Dorsolateral prefrontal cortex (tissue), 118 donors: Measurements from ENCODE around the gene YPEL2. TPM values are rescaled to one million over a fixed set of nuclear protein-coding genes. Genes with fewer than 3 reads are reported as not detected.

Experiments used
- microRNA-seq, 43 experiments: library from miRNA; unstranded; fragments of <30 nt; microRNA quantifications; one replicate each; pipeline ENCODE4 v1.2.0, GENCODE V29; 2022
- total RNA-seq, 120 experiments: library from RNA; stranded (reverse); gene quantifications; one replicate each; pipeline versions ENCODE4 v1.2.3 to v1.2.4, GENCODE V29; 2022

YPEL2 gene
- total RNA-seq, 120 experiments from 2014 or later = 35.6 to 117 (median 58.9) TPM

Small RNA genes lying within 50 kb of the gene (microRNA-seq; reads per million reads assigned to microRNA genes)
- 0 to 9.1 (median 2.6) reads per million in 43 experiments for gene MIR4729

Other genes with a start within 250 kb of the YPEL2 start
- gene TRIM37, start 224.8 kb upstream of the YPEL2 start, total RNA-seq = 100 to 1,000 TPM in 83 of 120 experiments, 10 to 100 TPM in 37; 46.6 to 163 (median 113) TPM
- 10 to 100 TPM; 21.6 to 54.8 (median 36.4) TPM for gene SKA2, start 176.5 kb upstream of the YPEL2 start, total RNA-seq
- 1 to 10 TPM; 1.0 to 7.2 (median 2.9) TPM for gene PRR11, start 175.9 kb upstream of the YPEL2 start, total RNA-seq
- gene SMG8, start 121.6 kb upstream of the YPEL2 start, total RNA-seq = 10 to 100 TPM in 119 of 120 experiments, 1 to 10 TPM in 1; 8.7 to 18.7 (median 14.6) TPM
- 10 to 100 TPM; 20.6 to 54.8 (median 38.9) TPM for gene GDPD1, start 111.1 kb upstream of the YPEL2 start, total RNA-seq
- gene DHX40, start 234.0 kb downstream of the YPEL2 start, total RNA-seq = 10 to 100 TPM; 19.1 to 37.5 (median 26.3) TPM